Measurements from ENCODE around the gene HS2ST1. TPM values are rescaled to one million over a fixed set of nuclear protein-coding genes. Genes with fewer than 3 reads are reported as not detected.
"Not testable (repeated sequence)": the region's sequence is repeated elsewhere in the genome, so short reads cannot be mapped to it uniquely, and the experiment has no call there.

HS2ST1 gene
- total RNA-seq, 2 donors from 2014 or later = 7.7 TPM

GRCh38 chr1:86975993-86976550, 61.6 kb downstream of the HS2ST1 start:
- H3K36me3 ChIP-seq = no peaks in the 10 kb centered on the region
- no peaks in the 10 kb centered on the region for H3K27me3 ChIP-seq
- no peak for TF ChIP-seq CTCF (IDR thresholded peaks at IDR 0.05)
- H3K4me3 ChIP-seq = no peak overlapping the region
- no peak overlapping the region for H3K27ac ChIP-seq
- H3K4me1 ChIP-seq = no peaks in the 10 kb centered on the region
- no peak for DNase-seq (ENCODE audit: low spot score)
- H3K9me3 ChIP-seq = no peaks in the 10 kb centered on the region

- Histone ChIP-seq H3K4me1 (no peaks in the 10 kb centered on the region), H3K36me3 (no peaks in the 10 kb centered on the region)
- no peak for DNase-seq (ENCODE audit: low spot score)
These were observed 62.2 kb downstream of the HS2ST1 start for GRCh38 chr1:86976664-86977063.

GRCh38 chr1:86981482-86982213, 67.2 kb downstream of the HS2ST1 start:
- Histone ChIP-seq H3K4me3 (no peak overlapping the region), H3K4me1 (no peaks in the 10 kb centered on the region), H3K36me3 (no peaks in the 10 kb centered on the region), H3K9me3 (no peaks in the 10 kb centered on the region), H3K27ac (no peak overlapping the region), H3K27me3 (no peaks in the 10 kb centered on the region)
- TF ChIP-seq CTCF (IDR thresholded peaks at IDR 0.05) = no peak
- DNase-seq (ENCODE audit: low spot score) = no peak

More at GRCh38 chr1:86976664-86977063, 62.2 kb downstream of the HS2ST1 start:
- H3K9me3 ChIP-seq = no peaks in the 10 kb centered on the region
- H3K4me3 ChIP-seq = no peak overlapping the region
- no peak for TF ChIP-seq CTCF (IDR thresholded peaks at IDR 0.05)
- no peak overlapping the region for H3K27ac ChIP-seq
- H3K27me3 ChIP-seq = no peaks in the 10 kb centered on the region

- DNase-seq (ENCODE audit: low spot score); H3K4me3 ChIP-seq; H3K27ac ChIP-seq; H3K9me3 ChIP-seq; H3K4me1 ChIP-seq; H3K27me3 ChIP-seq; H3K36me3 ChIP-seq: not testable (repeated sequence)
These were observed 69.2 kb downstream of the HS2ST1 start for GRCh38 chr1:86983677-86984076.

- Histone ChIP-seq H3K4me1 (no peaks in the 10 kb centered on the region), H3K27me3 (no peaks in the 10 kb centered on the region), H3K4me3 (no peak overlapping the region), H3K27ac (no peak overlapping the region), H3K9me3 (no peaks in the 10 kb centered on the region), H3K36me3 (no peaks in the 10 kb centered on the region)
- no peak for TF ChIP-seq CTCF (IDR thresholded peaks at IDR 0.05)
- no peak for DNase-seq (ENCODE audit: low spot score)
These were observed 73.0 kb downstream of the HS2ST1 start for GRCh38 chr1:86987446-86987845.

GRCh38 chr1:86988835-86989234, 74.4 kb downstream of the HS2ST1 start:
- no peak overlapping the region for H3K4me3 ChIP-seq
- DNase-seq (ENCODE audit: low spot score) = no peak
- no peaks in the 10 kb centered on the region for H3K4me1 ChIP-seq
- H3K27me3 ChIP-seq = no peaks in the 10 kb centered on the region
- no peak for TF ChIP-seq CTCF (IDR thresholded peaks at IDR 0.05)
- H3K27ac ChIP-seq = no peak overlapping the region
- H3K36me3 ChIP-seq = no peaks in the 10 kb centered on the region
- no peaks in the 10 kb centered on the region for H3K9me3 ChIP-seq

- H3K27ac ChIP-seq; H3K4me1 ChIP-seq; H3K4me3 ChIP-seq; DNase-seq (ENCODE audit: low spot score); H3K9me3 ChIP-seq; H3K27me3 ChIP-seq; H3K36me3 ChIP-seq: not testable (repeated sequence)
These were observed 75.3 kb downstream of the HS2ST1 start for GRCh38 chr1:86989690-86990089.
